Right lobe of liver (tissue), 6 donors: ENCODE measurements around the gene COL2A1. TPM values are rescaled to one million over a fixed set of nuclear protein-coding genes. Genes with fewer than 3 reads are reported as not detected.

Source experiments
- ATAC-seq, 4 donors: fragments of 200-7000 bp; cut with Tn5 transposase; one replicate each; pipeline ENCODE4 v1.9.1; 2020; ENCODE audit warnings: mild to moderate bottlenecking in 4 of 4, moderate library complexity in 4 of 4
- DNase-seq, 3 donors: peaks; one replicate each; pipeline ENCODE4 v3.0.0-alpha.2; 2020
- H3K27ac ChIP-seq, 3 donors: fragments of 200-600 bp; one replicate each; pipeline ENCODE4 v1.8.0; 2022
- H3K27me3 ChIP-seq, 2 donors: fragments of 200-600 bp; one replicate each; pipeline ENCODE4 v1.8.0; 2022
- H3K36me3 ChIP-seq, 4 donors: fragments of 200-600 bp; sonication (generic) in 1 of 4; one replicate each; pipeline versions ENCODE4 v1.5.1 to v1.8.0; 2017 to 2022; ENCODE audit warnings: control low read depth in 1 of 4
- H3K4me1 ChIP-seq, 4 donors: fragments of 200-600 bp; sonication (generic) in 1 of 4; one replicate each; pipeline versions ENCODE4 v1.5.1 to v1.8.0; 2017 to 2022; ENCODE audit warnings: control low read depth in 1 of 4
- H3K4me3 ChIP-seq, 3 donors: fragments of 200-600 bp; one replicate each; pipeline ENCODE4 v1.8.0; 2022
- H3K9me3 ChIP-seq, 4 donors: fragments of 200-600 bp; sonication (generic) in 1 of 4; one replicate each; pipeline versions ENCODE4 v1.5.1 to v1.8.0; 2017 to 2022; ENCODE audit warnings: control low read depth in 1 of 4
- POLR2A ChIP-seq: fragments of 450-650 bp; IDR thresholded peaks from one replicate; pipeline ENCODE4 v1.6.1; 2017; ENCODE audit warnings: antibody characterized with exemption, mild to moderate bottlenecking
- WGBS: methylation state at CpG from one replicate; pipeline ENCODE4 v1.1.6; 2018; ENCODE audit warnings: low coverage, low lambda C conversion rate; ENCODE audit not compliant: insufficient coverage; ENCODE audit errors: missing lambda C conversion rate; 5-methylcytosine and 5-hydroxymethylcytosine counted together
- intact Hi-C, 2 donors: fragments of 100-400 bp; cut with DNase I; formaldehyde crosslinking; loops; one replicate each; pipeline versions ENCODE4 v1.11.2 to v1.14.1; 2022
- total RNA-seq, 6 experiments: library from RNA; depleted of rRNA in 2 of 6; stranded (reverse); fragments of >200 nt in 2 of 6; fragmentation: NEBNext Ultra II Directional in 3 of 6; extraction: Animal tissue kit (Norgen Biotek cat#: 25700) in 3 of 6; gene quantifications; one replicate each; pipeline versions ENCODE4 v1.1.0 to v1.2.4, GENCODE V29; 2016 to 2023
- TF ChIP-seq, protein P1 (sequence below), 4 donors: fragments of 200-600 bp in 3 of 4; fragments of 450-650 bp in 1 of 4; IDR thresholded peaks; one replicate each; pipeline versions ENCODE4 v1.5.1 to v1.8.0; 2016 to 2022; ENCODE audit warnings: antibody characterized with exemption in 4 of 4, mild to moderate bottlenecking in 2 of 4
- donor health status: DM: no; HTN: yes; CAD: no.
- donor health status: DM: no; HTN: no; CAD: no.
- donor health status: DM: no; HTN: no; CAD: no.
- donor health status: DM: no; HTN: yes; CAD: no.
- donor health status: DM: no; HTN: yes; CAD: no.

Gene COL2A1
- total RNA-seq, 6 experiments from 2014 or later: not detected

DNA sequence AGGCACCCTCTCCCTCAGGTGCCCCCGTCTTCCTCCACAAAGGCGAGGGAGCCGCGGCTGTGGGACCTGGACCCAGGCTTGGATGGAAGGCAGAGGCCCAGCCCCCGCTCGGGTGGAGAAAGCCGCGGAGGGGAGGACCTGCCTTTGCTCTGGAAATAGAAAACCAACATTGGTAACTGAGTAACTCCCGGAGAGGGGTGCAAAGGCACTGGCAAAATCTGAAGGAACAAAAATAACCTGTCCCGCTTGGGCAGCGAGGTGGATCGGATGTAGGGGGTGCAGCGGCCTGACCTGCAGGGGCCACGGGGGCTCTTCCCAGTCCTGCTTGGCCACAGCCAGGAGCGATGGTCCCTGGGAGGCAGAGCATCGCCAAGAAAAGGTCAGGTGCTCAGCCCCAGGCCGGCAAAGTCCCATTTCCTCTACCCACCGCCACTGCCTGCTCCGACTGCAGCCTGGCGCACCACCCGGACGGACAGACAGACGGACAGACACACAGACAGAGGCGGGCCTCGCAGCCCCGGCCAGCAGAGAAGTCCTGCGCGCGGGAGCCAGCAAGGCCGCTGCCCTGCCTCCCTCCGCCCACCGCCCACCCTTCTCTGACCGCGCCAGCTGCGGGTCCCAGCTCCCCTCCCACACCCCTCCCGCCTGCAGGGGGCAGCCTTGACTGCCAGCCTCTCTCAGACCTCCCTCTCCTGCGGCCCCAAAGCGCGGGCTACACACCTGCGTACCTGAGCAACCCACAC, 62.2 kb downstream of the COL2A1 start:
- WGBS: 22% methylated on average over 16 of the region's 40 CpGs
- no peaks in the 10 kb centered on the region for H3K36me3 ChIP-seq
- peak in 1 of 3 donors; percentile 47 for DNase-seq
- intact Hi-C loops: no loop called here
- no peak overlapping the region for H3K4me3 ChIP-seq
- TF ChIP-seq POLR2A: no peak
- TF ChIP-seq, protein P1, sequence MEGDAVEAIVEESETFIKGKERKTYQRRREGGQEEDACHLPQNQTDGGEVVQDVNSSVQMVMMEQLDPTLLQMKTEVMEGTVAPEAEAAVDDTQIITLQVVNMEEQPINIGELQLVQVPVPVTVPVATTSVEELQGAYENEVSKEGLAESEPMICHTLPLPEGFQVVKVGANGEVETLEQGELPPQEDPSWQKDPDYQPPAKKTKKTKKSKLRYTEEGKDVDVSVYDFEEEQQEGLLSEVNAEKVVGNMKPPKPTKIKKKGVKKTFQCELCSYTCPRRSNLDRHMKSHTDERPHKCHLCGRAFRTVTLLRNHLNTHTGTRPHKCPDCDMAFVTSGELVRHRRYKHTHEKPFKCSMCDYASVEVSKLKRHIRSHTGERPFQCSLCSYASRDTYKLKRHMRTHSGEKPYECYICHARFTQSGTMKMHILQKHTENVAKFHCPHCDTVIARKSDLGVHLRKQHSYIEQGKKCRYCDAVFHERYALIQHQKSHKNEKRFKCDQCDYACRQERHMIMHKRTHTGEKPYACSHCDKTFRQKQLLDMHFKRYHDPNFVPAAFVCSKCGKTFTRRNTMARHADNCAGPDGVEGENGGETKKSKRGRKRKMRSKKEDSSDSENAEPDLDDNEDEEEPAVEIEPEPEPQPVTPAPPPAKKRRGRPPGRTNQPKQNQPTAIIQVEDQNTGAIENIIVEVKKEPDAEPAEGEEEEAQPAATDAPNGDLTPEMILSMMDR (IDR thresholded peaks at IDR 0.05): peak in 3 of 4 donors; percentile 20 to 37 (median 24)
- H3K27me3 ChIP-seq: no peaks in the 10 kb centered on the region
- no peaks in the 10 kb centered on the region for H3K9me3 ChIP-seq
- H3K4me1 ChIP-seq: no peaks in the 10 kb centered on the region
- H3K27ac ChIP-seq: no peak overlapping the region
- ATAC-seq: peak; percentile 30 to 65 (median 60)

DNA sequence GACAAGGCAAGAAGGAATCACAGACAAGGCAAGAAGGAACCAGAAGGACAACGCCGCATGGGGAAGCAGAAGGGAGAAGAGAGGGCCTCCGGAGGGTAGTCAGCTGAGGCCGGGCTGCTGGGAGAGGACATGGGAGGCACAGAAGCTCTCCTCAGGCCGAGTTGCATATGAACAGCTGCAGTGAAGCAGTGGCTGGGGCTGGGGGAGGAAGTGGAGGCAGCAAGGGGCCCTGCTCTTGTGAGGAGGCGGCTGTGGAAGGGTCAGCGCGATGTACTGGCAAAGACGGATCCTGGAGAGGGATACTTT, 62.8 kb downstream of the COL2A1 start:
- 83% methylated on average over 7 of the region's 9 CpGs for WGBS
- Histone ChIP-seq H3K27me3 (no peaks in the 10 kb centered on the region), H3K27ac (no peak overlapping the region), H3K9me3 (no peaks in the 10 kb centered on the region), H3K4me1 (no peaks in the 10 kb centered on the region), H3K36me3 (no peaks in the 10 kb centered on the region), H3K4me3 (no peak overlapping the region)
- ATAC-seq (no peak), DNase-seq (no peak)
- intact Hi-C loops: no loop called here
- no peak for TF ChIP-seq POLR2A
- TF ChIP-seq, protein P1 (IDR thresholded peaks at IDR 0.05): no peak

DNA sequence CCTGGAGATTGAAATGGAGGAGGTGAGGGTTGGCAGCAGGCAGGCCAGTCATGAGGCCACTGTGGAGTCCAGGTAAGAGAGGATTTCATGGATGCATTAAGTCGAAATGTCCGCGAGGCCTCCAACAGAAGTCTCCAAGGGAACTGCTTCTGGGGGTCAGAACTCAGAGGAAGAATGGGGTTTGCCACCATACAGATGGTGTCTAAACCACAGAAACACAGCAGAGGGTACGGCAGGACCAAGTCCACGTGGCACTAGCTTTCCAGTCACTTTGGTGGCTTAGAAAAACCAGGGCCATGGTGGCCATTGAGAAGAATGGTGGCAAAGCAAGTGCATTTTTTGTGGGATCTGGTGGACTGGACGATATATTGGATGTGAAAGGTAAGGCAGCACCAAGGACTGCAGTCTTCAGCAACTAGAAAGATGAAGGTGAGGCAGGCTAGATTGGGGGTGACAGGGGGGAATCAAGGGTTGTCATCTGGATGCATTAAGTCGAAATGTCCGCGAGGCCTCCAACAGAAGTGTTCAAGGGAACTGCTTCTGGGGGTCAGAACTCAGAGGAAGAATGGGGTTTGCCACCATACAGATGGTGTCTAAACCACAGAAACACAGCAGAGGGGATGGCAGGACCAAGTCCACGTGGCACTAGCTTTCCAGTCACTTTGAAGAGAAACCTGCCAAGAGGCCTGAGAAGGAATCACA, 63.4 kb downstream of the COL2A1 start:
- H3K9me3 ChIP-seq: no peaks in the 10 kb centered on the region
- H3K4me3 ChIP-seq: no peak overlapping the region
- no peak for DNase-seq
- WGBS: 81% methylated on average over 9 of the region's 10 CpGs
- intact Hi-C loops: no loop called here
- TF ChIP-seq, protein P1 (IDR thresholded peaks at IDR 0.05): no peak
- no peak for TF ChIP-seq POLR2A
- ATAC-seq: no peak
- no peaks in the 10 kb centered on the region for H3K4me1 ChIP-seq
- no peaks in the 10 kb centered on the region for H3K36me3 ChIP-seq
- no peak overlapping the region for H3K27ac ChIP-seq
- H3K27me3 ChIP-seq: no peaks in the 10 kb centered on the region

DNA sequence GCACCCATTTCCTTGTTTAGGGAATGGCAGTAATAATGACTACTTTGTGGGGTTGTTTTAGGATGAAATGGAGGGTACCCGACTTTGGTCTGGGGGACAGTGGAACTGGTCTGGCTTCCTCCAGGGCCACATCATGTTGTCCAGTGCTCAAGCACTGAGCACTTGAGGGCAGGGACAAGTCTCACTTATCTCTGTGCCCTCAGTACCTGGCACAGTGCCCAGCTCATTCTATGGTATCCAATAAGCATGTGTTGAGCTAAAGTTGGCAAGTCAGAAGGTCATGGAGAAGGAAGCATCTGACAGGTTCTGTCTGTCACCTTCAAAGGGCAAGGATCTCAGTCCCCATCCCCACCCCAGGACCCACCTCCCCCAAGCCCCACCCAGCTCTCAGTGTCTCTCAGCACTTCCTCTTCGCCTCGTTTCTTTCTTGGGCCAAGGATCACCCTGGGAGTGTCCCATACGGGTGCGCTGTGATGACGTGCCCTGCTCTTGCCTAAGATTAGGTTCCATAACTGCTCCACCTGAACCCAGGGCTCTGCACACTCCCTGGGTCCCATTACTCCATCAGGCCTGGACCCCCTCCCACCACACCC, 65.2 kb downstream of the COL2A1 start:
- Histone ChIP-seq H3K36me3 (no peaks in the 10 kb centered on the region), H3K4me1 (no peaks in the 10 kb centered on the region), H3K4me3 (no peak overlapping the region), H3K27ac (no peak overlapping the region), H3K27me3 (no peaks in the 10 kb centered on the region), H3K9me3 (no peaks in the 10 kb centered on the region)
- TF ChIP-seq, protein P1 (IDR thresholded peaks at IDR 0.05): no peak
- no peak for TF ChIP-seq POLR2A
- DNase-seq: no peak
- 63% methylated on average over 6 of the region's 6 CpGs for WGBS
- intact Hi-C loops: no loop called here
- no peak for ATAC-seq
